Activated CD4-positive, alpha-beta T cell treated with anti-CD3 and anti-CD28 coated beads, Interleukin-10, Interleukin-2, amounts not matched to agents 100 ng/mL and 50 ng/mL, durations not matched to agents 16 hours and 8 hours (primary cell): Measurements from ENCODE around the gene SMIM34.

Experiments used
- DNase-seq: peaks from one replicate; pipeline ENCODE4 v3.0.0-alpha.2; 2020

Gene SMIM34

DNA sequence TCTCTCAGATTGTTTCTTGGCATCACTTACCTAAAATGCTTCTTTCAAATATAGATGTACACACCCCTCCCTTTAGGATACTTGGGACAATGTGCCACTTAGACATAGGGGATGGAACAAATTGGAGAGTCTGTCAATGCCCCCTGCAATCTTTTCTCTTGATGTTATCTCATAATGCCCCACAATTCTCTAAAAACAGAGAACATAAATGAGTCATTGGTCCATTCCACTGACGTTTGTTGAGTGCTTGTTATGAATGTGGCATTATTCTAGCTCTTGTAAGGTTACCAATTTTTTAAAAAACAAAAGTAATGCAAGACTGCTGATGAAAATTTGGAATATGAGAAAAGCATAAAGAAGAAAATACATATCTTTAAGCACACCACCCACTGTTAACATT is 54.0 kb downstream of the SMIM34 start:
- DNase-seq: peak; percentile 10
